Spleen (tissue), 7 donors: ENCODE results near the gene RAB4A.

ENCODE experiments used
- POLR2A ChIP-seq, 3 donors: fragments of 450-650 bp; IDR thresholded peaks; one replicate each; pipeline ENCODE4 v1.5.1; 2017; ENCODE audit warnings: antibody characterized with exemption in 3 of 3, mild to moderate bottlenecking in 1 of 3
- TF ChIP-seq, protein P1 (sequence below), 11 experiments: fragments of 200-600 bp in 7 of 11; fragments of 450-650 bp in 4 of 11; sonication (generic) in 4 of 11; IDR thresholded peaks in 8 of 11; conservative IDR thresholded peaks in 3 of 11; 1 replicate in 7 of 11; 2 replicates in 4 of 11; pipeline versions ENCODE4 v1.4.0 to v1.8.0; 2016 to 2021; ENCODE audit warnings: antibody characterized with exemption in 11 of 11, inconsistent platforms in 4 of 11, mild to moderate bottlenecking in 1 of 11
- donor health status: DM: no; HTN: no; CAD: no; lungs with moderate emphysema.
- donor health status: DM: no; HTN: no; CAD: no.
- donor health status: DM: no; HTN: no; CAD: no.

DNA sequence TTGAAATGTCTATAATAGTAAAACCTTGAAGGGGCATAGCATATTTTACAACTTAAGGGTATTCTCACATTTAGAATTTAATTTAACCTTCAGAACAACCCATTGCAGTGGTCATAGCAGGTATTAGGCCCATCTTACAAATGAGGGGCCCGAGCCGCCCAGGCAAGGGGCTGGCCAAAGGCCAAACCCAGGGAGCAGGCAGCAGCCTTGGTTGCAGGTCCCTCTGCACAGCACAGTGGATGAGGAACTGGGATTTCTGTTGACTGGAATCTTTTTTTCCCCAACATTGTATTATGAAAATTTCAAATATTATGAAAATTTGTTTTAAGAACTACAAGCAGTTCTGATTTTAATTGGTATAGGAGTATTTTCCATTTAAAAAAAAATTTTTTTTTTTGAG is 38.8 kb downstream of the RAB4A start:
- TF ChIP-seq, protein P1, sequence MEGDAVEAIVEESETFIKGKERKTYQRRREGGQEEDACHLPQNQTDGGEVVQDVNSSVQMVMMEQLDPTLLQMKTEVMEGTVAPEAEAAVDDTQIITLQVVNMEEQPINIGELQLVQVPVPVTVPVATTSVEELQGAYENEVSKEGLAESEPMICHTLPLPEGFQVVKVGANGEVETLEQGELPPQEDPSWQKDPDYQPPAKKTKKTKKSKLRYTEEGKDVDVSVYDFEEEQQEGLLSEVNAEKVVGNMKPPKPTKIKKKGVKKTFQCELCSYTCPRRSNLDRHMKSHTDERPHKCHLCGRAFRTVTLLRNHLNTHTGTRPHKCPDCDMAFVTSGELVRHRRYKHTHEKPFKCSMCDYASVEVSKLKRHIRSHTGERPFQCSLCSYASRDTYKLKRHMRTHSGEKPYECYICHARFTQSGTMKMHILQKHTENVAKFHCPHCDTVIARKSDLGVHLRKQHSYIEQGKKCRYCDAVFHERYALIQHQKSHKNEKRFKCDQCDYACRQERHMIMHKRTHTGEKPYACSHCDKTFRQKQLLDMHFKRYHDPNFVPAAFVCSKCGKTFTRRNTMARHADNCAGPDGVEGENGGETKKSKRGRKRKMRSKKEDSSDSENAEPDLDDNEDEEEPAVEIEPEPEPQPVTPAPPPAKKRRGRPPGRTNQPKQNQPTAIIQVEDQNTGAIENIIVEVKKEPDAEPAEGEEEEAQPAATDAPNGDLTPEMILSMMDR (IDR thresholded peaks at IDR 0.05 in 8 of 11, conservative IDR thresholded peaks at IDR 0.05 in 3 of 11): no peak
- TF ChIP-seq POLR2A (IDR thresholded peaks at IDR 0.05): no peak
